BLaER1 treated with 17β-estradiol and CSF1 and Interleukin-3, amounts not matched to agents 10 nM and 100 nM (cell line): ENCODE measurements around the gene LIMCH1.
"Not testable (repeated sequence)": the region's sequence is repeated elsewhere in the genome, so short reads cannot be mapped to it uniquely, and the experiment has no call there.

Source experiments
- H3K27ac ChIP-seq, 11 experiments: shearing (Covaris generic); formaldehyde crosslinking; 2 replicates each; pipeline ENCODE4 v1.8.1; 2022
- H3K27me3 ChIP-seq, 11 experiments: shearing (Covaris generic); formaldehyde crosslinking; 2 replicates each; pipeline ENCODE4 v1.8.1; 2022
- H3K36me3 ChIP-seq, 11 experiments: shearing (Covaris generic); formaldehyde crosslinking; 2 replicates each; pipeline ENCODE4 v1.8.1; 2022
- H3K4me1 ChIP-seq, 10 experiments: shearing (Covaris generic); formaldehyde crosslinking; 2 replicates each; pipeline ENCODE4 v1.8.1; 2022
- H3K4me2 ChIP-seq, 11 experiments: shearing (Covaris generic); formaldehyde crosslinking; 2 replicates each; pipeline ENCODE4 v1.8.1; 2022
- H3K4me3 ChIP-seq, 10 experiments: shearing (Covaris generic); formaldehyde crosslinking; 2 replicates each; pipeline ENCODE4 v1.8.1; 2022
- H3K9ac ChIP-seq, 11 experiments: shearing (Covaris generic); formaldehyde crosslinking; 2 replicates each; pipeline ENCODE4 v1.8.1; 2022
- H3K9me3 ChIP-seq, 11 experiments: shearing (Covaris generic); formaldehyde crosslinking; replicated peaks in 1 of 11; 2 replicates each; pipeline ENCODE4 v1.8.1; 2022
- H4K20me1 ChIP-seq, 11 experiments: shearing (Covaris generic); formaldehyde crosslinking; 2 replicates each; pipeline ENCODE4 v1.8.1; 2022
- Cebpa-rat ChIP-seq, 11 experiments: shearing (Covaris generic); IDR thresholded peaks; 2 replicates each; pipeline ENCODE4 v1.8.1; 2022

The LIMCH1 gene

DNA sequence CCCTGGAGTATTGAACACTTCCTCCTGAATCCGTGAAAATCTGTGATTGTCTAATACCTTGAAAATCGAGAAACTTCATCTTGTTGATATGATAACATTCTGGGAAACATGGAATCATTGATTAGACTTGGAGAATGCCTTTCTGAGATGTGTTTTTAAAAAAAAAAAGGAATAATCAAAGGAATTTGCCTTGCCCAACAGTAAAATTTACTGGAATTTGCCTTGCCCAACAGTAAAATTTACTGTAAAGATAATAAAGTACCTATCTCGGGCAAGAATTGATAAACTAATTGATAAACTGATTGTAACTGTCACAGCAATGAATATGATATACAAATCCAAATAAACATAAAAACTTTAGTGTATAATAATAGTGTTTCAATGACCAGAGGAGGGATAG, 165.8 kb downstream of the LIMCH1 start:
- Histone ChIP-seq H3K27ac (no peak overlapping the region), H3K4me1 (no peaks in the 10 kb centered on the region), H3K27me3 (no peaks in the 10 kb centered on the region), H3K36me3 (no peaks in the 10 kb centered on the region), H4K20me1 (no peaks in the 10 kb centered on the region), H3K4me3 (no peak overlapping the region), H3K9ac (no peak overlapping the region), H3K4me2 (no peak overlapping the region), H3K9me3 (no peaks in the 10 kb centered on the region)
- no peak for TF ChIP-seq Cebpa-rat (IDR thresholded peaks at IDR 0.05)

DNA sequence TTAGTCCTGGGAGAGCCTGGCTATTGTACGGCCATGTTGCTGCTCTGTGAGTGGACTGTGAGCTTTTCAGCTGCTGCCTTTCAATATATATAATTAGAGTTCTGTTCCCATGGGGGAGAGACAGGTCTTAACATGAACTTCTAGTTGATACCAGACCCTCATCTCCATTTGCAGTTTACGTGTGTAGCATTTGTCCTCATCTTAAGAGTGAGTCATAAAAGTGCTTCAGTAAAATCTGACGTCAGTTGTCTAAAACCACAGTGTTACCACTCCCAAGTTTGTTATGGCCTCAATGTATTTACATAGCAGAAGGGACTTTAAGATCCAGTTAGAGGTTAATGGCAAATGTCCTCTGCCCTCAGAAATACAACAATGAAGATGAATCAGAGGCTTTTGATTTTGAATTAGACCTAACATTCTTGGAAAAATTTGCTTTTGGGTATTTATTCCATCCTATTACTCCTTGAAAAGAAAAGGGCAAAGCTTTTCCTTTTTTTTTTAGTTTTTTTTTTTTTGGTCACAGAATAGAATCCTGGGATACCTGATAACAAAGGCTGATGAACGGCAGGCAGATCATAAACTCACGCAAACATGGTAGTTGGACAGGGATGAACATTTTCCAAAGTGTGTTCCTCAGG, 172.0 kb downstream of the LIMCH1 start:
- Histone ChIP-seq H3K9ac (no peak overlapping the region), H4K20me1 (no peaks in the 10 kb centered on the region), H3K4me3 (no peak overlapping the region), H3K9me3 (peaks cover 0 to 6% (median 0%) of the 10 kb centered on the region in 11 experiments; a peak in 2 of 22 replicates), H3K27ac (no peak overlapping the region), H3K36me3 (no peaks in the 10 kb centered on the region), H3K4me2 (no peak overlapping the region), H3K27me3 (no peaks in the 10 kb centered on the region), H3K4me1 (no peaks in the 10 kb centered on the region)
- no peak for TF ChIP-seq Cebpa-rat (IDR thresholded peaks at IDR 0.05)

DNA sequence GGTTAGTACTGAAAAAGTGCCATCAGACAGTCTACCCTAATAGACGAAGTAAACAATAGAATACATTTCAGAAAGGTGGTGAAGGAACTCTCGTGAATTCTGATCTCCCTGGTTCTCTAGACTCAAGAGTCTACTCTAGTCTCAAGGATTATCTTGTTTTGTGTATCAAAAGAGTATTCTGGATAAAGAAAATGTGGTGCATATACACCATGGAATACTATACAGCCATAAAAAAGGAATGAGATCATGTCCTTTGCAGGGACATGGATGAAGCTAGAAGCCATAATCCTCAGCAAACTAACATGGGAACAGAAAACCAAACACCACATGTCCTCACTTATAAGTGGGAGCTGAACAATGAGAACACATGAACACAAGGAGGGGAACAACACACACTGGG, 173.7 kb downstream of the LIMCH1 start:
- not testable (repeated sequence) for H3K4me1 ChIP-seq, H3K9ac ChIP-seq, H3K4me3 ChIP-seq, H3K27me3 ChIP-seq, H4K20me1 ChIP-seq, H3K9me3 ChIP-seq, H3K4me2 ChIP-seq, H3K27ac ChIP-seq, H3K36me3 ChIP-seq

DNA sequence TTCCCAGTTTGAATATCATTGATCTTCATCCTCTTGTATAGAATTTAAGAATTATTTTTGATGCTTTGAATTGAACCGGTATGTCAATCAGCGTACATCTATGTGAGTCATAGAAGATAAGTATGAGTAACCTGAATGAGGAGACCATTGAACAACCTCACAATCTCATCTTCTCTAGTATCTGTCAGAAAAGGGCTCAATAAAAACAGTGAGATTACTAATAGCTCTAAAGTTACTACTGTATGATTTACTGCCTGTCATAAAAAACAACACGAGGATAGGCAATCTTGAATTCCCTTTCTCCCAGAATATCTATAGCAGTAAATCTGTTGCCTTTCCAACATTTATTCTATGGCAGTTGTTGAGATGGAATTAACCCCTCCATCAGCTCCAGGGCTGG, 174.5 kb downstream of the LIMCH1 start:
- Histone ChIP-seq H3K27me3 (no peaks in the 10 kb centered on the region), H3K4me3 (no peak overlapping the region), H4K20me1 (no peaks in the 10 kb centered on the region), H3K4me1 (no peaks in the 10 kb centered on the region), H3K4me2 (no peak overlapping the region), H3K36me3 (no peaks in the 10 kb centered on the region), H3K9ac (no peak overlapping the region), H3K9me3 (peaks cover 0 to 6% (median 0%) of the 10 kb centered on the region in 11 experiments; a peak in 2 of 22 replicates), H3K27ac (no peak overlapping the region)
- TF ChIP-seq Cebpa-rat (IDR thresholded peaks at IDR 0.05): no peak

DNA sequence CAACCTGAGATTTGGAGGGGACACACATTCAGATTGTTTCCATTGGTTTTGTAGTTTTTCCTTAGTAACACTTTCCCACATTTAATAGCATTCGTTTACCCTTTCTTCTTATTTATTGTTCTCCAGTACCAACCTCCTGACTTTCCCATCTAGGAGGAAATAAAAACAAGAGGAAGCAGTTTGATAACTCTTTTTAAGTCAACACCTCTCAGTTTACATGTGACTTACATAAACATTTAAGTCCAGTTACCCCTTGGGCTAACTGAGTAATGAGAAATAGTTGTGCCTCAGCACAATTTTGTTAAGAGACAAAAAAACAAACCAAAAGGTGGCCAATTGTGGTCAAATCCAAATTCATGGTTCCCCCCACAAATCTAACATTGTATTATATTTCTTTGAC, 175.8 kb downstream of the LIMCH1 start:
- H3K36me3 ChIP-seq: no peaks in the 10 kb centered on the region
- no peak overlapping the region for H3K9ac ChIP-seq
- no peak overlapping the region for H3K27ac ChIP-seq
- no peak overlapping the region for H3K4me2 ChIP-seq
- H3K4me1 ChIP-seq: no peaks in the 10 kb centered on the region
- TF ChIP-seq Cebpa-rat (IDR thresholded peaks at IDR 0.05): no peak
- H3K4me3 ChIP-seq: no peak overlapping the region
- peaks cover 0 to 6% (median 0%) of the 10 kb centered on the region in 11 experiments; a peak in 2 of 22 replicates for H3K9me3 ChIP-seq
- H3K27me3 ChIP-seq: no peaks in the 10 kb centered on the region
- H4K20me1 ChIP-seq: no peaks in the 10 kb centered on the region

DNA sequence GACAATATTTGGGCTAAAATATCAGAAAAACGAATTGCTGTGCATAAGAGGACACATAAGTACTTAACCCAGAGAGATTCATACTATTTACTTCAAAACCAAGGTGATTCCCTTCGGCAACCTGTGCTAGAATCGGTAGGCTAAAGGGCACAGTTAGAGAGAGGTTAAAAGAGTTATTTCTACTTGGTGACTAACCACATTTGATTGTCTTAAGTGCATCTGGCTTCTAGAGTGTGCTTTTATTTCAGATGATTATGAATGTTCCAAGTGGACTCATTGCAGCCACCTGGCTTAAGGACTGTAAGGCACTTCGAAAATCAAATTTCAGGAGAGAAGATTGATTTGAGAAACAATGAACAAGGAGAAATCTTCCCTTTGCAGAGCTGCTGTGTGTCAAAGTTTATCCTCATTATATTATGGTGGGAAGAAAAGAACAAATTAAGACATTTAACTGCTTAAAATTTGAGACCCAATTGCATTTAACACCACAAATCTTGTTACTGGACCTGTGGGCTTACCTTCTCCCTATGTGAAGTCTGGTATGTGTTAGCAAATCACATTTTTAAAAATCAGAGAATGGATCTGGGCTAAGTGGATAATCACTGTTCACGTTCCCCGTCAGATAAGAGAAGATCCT, 176.5 kb downstream of the LIMCH1 start:
- Histone ChIP-seq H3K9me3 (peaks cover 0 to 6% (median 0%) of the 10 kb centered on the region in 11 experiments; a peak in 2 of 22 replicates), H3K27ac (no peak overlapping the region), H3K4me3 (no peak overlapping the region), H3K36me3 (no peaks in the 10 kb centered on the region), H3K27me3 (no peaks in the 10 kb centered on the region), H3K4me1 (no peaks in the 10 kb centered on the region), H3K4me2 (no peak overlapping the region), H3K9ac (no peak overlapping the region), H4K20me1 (no peaks in the 10 kb centered on the region)
- TF ChIP-seq Cebpa-rat (IDR thresholded peaks at IDR 0.05): no peak

DNA sequence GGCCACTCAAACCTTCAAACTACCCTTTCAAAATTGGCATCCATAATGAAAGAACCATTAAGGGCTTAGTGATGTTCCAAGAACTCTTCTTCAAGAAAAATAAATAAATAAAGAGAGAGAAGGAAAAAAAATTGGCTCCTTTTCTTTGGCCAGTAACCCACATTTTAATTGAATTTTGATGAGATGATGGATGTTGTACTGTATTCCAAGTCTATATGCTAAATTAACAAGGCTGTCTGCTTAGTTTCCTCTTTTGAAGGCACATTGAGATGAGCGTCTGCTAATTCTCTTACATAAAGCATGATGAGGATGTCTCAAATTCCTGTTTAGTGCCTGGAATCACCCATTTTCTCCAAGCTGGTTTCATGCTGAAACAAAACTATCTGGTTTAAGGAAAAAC, 177.2 kb downstream of the LIMCH1 start:
- Histone ChIP-seq H3K4me1 (no peaks in the 10 kb centered on the region), H4K20me1 (no peaks in the 10 kb centered on the region), H3K4me3 (no peak overlapping the region), H3K27me3 (no peaks in the 10 kb centered on the region), H3K4me2 (no peak overlapping the region), H3K9me3 (peaks cover 0 to 6% (median 0%) of the 10 kb centered on the region in 11 experiments; a peak in 2 of 22 replicates), H3K27ac (no peak overlapping the region), H3K9ac (no peak overlapping the region), H3K36me3 (no peaks in the 10 kb centered on the region)
- TF ChIP-seq Cebpa-rat (IDR thresholded peaks at IDR 0.05): no peak

DNA sequence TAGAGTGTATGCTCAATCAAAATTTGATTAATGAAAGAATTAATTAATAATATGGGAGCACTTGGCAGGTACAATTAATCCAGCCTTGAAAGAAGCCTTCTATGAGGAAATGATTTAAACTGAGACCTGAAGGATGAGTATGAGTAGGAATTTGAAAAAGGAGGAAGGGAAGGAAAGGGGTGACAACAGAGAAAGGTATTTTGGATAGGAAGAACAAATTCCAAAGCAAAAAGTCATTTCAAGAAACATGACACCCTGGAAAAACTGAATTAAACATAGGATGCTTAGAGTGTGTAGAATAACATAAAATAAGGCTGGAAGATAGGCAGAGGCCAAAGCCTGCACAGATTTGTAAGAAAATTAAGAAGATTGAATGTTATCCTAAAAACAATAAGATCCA, 180.9 kb downstream of the LIMCH1 start:
- Histone ChIP-seq H3K4me2 (no peak overlapping the region), H3K4me1 (no peaks in the 10 kb centered on the region), H4K20me1 (no peaks in the 10 kb centered on the region), H3K27me3 (no peaks in the 10 kb centered on the region), H3K36me3 (no peaks in the 10 kb centered on the region), H3K27ac (no peak overlapping the region), H3K4me3 (no peak overlapping the region), H3K9ac (no peak overlapping the region), H3K9me3 (0 out of 22 replicates have a peak, but pooled peaks cover 0 to 1% (median 0%) of the 10 kb centered on the region in 11 experiments)
- no peak for TF ChIP-seq Cebpa-rat (IDR thresholded peaks at IDR 0.05)

DNA sequence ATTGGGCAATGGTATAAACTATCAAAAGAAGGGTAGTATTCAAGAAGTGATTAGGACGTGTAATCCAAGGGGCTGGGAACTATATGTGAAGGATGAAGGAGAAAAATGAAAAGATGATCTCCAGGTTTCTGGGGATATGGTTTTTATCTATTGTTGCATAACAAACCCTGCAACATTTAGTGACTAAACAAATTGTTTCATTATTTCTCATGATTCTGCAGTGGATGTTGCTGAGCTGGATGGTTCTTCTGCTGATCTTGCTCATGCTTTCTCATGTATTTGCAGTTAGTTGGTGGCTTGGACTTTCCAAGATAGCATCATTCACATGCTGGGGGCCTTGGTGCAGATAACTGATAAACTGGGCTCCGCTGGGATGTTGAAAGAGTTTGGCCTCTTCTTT, 181.5 kb downstream of the LIMCH1 start:
- H3K9ac ChIP-seq: no peak overlapping the region
- H3K27ac ChIP-seq: no peak overlapping the region
- H3K4me1 ChIP-seq: no peaks in the 10 kb centered on the region
- H3K9me3 ChIP-seq: 0 out of 22 replicates have a peak, but pooled peaks cover 0 to 5% (median 0%) of the 10 kb centered on the region in 11 experiments
- H3K4me3 ChIP-seq: no peak overlapping the region
- H3K27me3 ChIP-seq: no peaks in the 10 kb centered on the region
- H3K36me3 ChIP-seq: no peaks in the 10 kb centered on the region
- no peak overlapping the region for H3K4me2 ChIP-seq
- no peak for TF ChIP-seq Cebpa-rat (IDR thresholded peaks at IDR 0.05)
- H4K20me1 ChIP-seq: no peaks in the 10 kb centered on the region

DNA sequence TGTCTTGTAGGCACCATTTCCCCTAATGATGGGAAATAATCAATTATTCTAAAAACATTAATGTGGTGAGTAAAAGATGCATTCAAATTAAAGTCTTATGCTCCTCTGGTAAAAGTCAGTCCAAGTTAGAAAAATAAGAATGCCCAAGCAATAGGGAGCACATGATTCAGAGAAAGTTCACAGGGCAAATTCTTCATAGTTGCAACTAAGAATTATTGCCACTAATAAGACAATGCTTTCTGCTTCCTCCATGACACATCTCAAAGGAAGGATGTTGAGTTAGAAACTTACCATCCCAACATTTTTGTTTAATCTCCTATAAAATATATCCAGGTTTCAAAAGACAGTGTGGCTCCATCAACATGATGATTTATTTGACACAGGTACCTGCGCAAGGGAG, 184.2 kb downstream of the LIMCH1 start:
- Histone ChIP-seq H3K27ac (no peak overlapping the region), H3K4me3 (no peak overlapping the region), H4K20me1 (no peaks in the 10 kb centered on the region), H3K36me3 (no peaks in the 10 kb centered on the region), H3K27me3 (no peaks in the 10 kb centered on the region), H3K4me1 (no peaks in the 10 kb centered on the region), H3K9me3 (peaks cover 11 to 22% (median 17%) of the 10 kb centered on the region in 11 experiments; a peak in 20 of 22 replicates), H3K4me2 (no peak overlapping the region), H3K9ac (no peak overlapping the region)
- no peak for TF ChIP-seq Cebpa-rat (IDR thresholded peaks at IDR 0.05)
